ENCODE results near the gene DVL1. TPM values are rescaled to one million over a fixed set of nuclear protein-coding genes. Genes with fewer than 3 reads are reported as not detected.

DVL1 gene
- total and polyA plus RNA-seq, 8 donors, result 41.3 to 229 (median 72.2) TPM

GRCh38 chr1:1374929-1375662 is 25.9 kb upstream of the DVL1 start, which contains the start of gene AURKAIP1:
AURKAIP1 (minus strand) TSS chr1:1375207; CDS start chr1:1374756, 451 bp downstream.
- Histone ChIP-seq H3K36me3 (peaks cover 0 to 26% (median 16%) of the 10 kb centered on the region in 4 donors), H3K4me3 (peak within 1 kb of the TSS; percentile 62 to 100 (median 90)), H3K4me1 (peaks cover 29 to 47% (median 43%) of the 10 kb centered on the region in 4 donors), H3K27me3 (no peaks in the 10 kb centered on the region), H3K9me3 (no peaks in the 10 kb centered on the region), H3K27ac (peak within 1 kb of the TSS; percentile 90 to 98 (median 95))
- intact Hi-C loops (cut with DNase I; ENCODE audit: low total_unique reads), result no loop called here
- DNase-seq, result peak; percentile 98 to 100
- TF ChIP-seq POLR2A (IDR thresholded peaks at IDR 0.05) (peak in 1 of 4 donors; percentile 24), POLR2AphosphoS5 (IDR thresholded peaks at IDR 0.05) (peak; percentile 67 to 96 (median 76)), EP300 (IDR thresholded peaks at IDR 0.05) (no peak)
- TF ChIP-seq, protein P1, sequence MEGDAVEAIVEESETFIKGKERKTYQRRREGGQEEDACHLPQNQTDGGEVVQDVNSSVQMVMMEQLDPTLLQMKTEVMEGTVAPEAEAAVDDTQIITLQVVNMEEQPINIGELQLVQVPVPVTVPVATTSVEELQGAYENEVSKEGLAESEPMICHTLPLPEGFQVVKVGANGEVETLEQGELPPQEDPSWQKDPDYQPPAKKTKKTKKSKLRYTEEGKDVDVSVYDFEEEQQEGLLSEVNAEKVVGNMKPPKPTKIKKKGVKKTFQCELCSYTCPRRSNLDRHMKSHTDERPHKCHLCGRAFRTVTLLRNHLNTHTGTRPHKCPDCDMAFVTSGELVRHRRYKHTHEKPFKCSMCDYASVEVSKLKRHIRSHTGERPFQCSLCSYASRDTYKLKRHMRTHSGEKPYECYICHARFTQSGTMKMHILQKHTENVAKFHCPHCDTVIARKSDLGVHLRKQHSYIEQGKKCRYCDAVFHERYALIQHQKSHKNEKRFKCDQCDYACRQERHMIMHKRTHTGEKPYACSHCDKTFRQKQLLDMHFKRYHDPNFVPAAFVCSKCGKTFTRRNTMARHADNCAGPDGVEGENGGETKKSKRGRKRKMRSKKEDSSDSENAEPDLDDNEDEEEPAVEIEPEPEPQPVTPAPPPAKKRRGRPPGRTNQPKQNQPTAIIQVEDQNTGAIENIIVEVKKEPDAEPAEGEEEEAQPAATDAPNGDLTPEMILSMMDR (IDR thresholded peaks at IDR 0.05), result peak in 2 of 7 experiments; percentile 29
- 0 to 1% (median 0%) methylated on average over 42 to 85 of the region's 85 CpGs for WGBS, 5 donors

GRCh38 chr1:1374589-1374928 is 25.3 kb upstream of the DVL1 start:
- 0 to 1% (median 1%) methylated on average over 18 to 24 of the region's 24 CpGs; no CpG with 5 or more reads in 1 of the 5 donors for WGBS, 5 donors
- Histone ChIP-seq H3K27ac (peak overlapping the region; percentile 90 to 98 (median 95)), H3K36me3 (peaks cover 0 to 25% (median 15%) of the 10 kb centered on the region in 4 donors), H3K27me3 (no peaks in the 10 kb centered on the region), H3K4me1 (peaks cover 29 to 47% (median 43%) of the 10 kb centered on the region in 4 donors), H3K9me3 (no peaks in the 10 kb centered on the region), H3K4me3 (peak overlapping the region; percentile 62 to 100 (median 90))
- no peak for DNase-seq
- intact Hi-C loops (cut with DNase I; ENCODE audit: low total_unique reads), result no loop called here
- no peak for TF ChIP-seq EP300 (IDR thresholded peaks at IDR 0.05)
- no peak for TF ChIP-seq POLR2A (IDR thresholded peaks at IDR 0.05)
- TF ChIP-seq, protein P1 (IDR thresholded peaks at IDR 0.05), result no peak
- TF ChIP-seq POLR2AphosphoS5 (IDR thresholded peaks at IDR 0.05), result no peak

- no peaks in the 10 kb centered on the region for H3K27me3 ChIP-seq
- H3K36me3 ChIP-seq, result peaks cover 0 to 25% (median 15%) of the 10 kb centered on the region in 4 donors
- peak overlapping the region; percentile 90 to 98 (median 95) for H3K27ac ChIP-seq
- H3K9me3 ChIP-seq, result no peaks in the 10 kb centered on the region
- 44 to 56% (median 51%) methylated on average over 43 to 52 of the region's 52 CpGs for WGBS, 5 donors
- intact Hi-C loops (cut with DNase I; ENCODE audit: low total_unique reads), result no loop called here
- peaks cover 29 to 47% (median 43%) of the 10 kb centered on the region in 4 donors for H3K4me1 ChIP-seq
- no peak for DNase-seq
- TF ChIP-seq, protein P1 (IDR thresholded peaks at IDR 0.05), result no peak
- TF ChIP-seq EP300 (IDR thresholded peaks at IDR 0.05) (no peak), POLR2A (IDR thresholded peaks at IDR 0.05) (no peak), POLR2AphosphoS5 (IDR thresholded peaks at IDR 0.05) (no peak)
- peak overlapping the region; percentile 62 to 100 (median 90) for H3K4me3 ChIP-seq
Measured at GRCh38 chr1:1373815-1374588, 24.8 kb upstream of the DVL1 start.
